Activated T-cell treated with anti-CD3 and anti-CD28 coated beads for 1 hour (primary cell): ENCODE results near the gene KLF17.

ENCODE experiments used
- DNase-seq: peaks from one replicate; pipeline ENCODE4 v3.0.0-alpha.2; 2020; ENCODE audit warnings: low read depth

KLF17 gene

DNA sequence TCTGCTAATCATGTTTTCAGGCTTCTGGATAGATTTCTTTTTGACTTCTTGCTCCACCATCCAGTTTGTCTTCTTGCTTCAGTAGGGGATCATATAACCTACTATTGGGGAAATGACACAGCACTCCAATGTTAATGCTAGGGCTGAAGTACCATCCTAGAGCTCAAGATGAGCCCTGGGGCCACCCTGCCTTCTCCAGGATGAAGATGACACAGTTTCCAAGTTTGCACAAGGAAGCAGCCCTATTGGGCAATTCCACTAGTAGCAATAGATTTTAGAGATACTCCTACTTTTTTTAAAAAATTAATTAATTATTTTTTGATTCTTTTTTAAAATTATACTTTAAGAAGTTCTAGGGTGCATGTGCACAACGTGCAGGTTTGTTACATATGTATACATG, 34.1 kb downstream of the KLF17 start:
- no peak for DNase-seq

DNA sequence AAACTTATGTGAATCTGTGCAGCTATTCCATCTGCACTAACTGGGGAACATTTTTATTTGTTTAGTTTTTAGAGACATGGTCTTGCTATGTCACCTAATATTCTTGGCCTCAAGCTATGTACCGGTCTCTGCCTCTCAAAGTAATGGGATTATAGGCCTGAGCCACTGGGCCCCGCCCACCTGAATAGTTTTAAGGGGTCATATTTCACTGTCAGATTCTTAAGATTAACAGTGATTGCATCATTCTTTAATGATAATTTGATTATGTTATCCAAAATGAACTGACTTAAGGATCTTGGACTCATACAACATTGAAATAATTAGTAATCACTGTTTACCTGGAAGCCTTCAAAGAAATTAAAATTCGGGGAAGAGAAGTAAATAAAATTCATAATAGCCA, 35.4 kb downstream of the KLF17 start:
- DNase-seq: no peak

DNA sequence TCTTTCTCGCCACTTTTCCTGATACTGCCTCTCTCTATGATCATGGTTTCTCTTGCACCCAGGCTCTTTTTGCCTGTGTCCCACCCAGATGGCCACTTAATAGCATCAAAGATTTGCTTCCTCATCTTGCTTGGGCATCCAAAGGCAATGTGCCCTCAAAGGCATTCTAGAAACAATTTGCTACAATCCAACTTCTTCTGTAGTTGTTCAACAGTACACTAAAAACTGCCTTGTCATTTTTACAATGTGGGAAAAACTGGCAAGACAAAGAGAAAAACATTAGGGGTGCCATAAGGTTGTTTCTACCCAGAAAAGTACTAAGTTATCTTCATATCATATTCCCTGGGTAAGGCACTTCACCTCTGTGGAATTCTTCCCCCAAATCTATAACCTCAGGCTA, 39.3 kb downstream of the KLF17 start:
- no peak for DNase-seq

DNA sequence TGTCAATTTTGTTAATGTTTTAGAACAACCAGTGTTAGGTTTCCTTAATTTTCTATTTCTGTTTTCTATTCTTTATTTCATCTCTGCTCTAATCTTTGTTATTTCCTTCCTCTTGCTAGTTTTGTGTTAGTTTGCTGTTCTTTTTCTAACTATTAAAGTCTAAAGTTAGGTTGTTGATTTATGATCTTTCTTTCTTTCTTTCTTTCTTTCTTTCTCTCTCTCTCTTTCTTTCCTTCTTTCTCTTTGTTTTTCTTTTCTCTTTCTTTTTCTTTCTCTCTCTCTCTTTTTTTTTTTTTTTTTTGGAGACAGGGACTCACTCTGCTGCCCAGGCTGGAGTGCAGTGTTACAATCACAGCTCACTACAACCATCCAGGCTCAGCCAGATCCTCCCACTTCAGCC, 40.2 kb downstream of the KLF17 start:
- no peak for DNase-seq

DNA sequence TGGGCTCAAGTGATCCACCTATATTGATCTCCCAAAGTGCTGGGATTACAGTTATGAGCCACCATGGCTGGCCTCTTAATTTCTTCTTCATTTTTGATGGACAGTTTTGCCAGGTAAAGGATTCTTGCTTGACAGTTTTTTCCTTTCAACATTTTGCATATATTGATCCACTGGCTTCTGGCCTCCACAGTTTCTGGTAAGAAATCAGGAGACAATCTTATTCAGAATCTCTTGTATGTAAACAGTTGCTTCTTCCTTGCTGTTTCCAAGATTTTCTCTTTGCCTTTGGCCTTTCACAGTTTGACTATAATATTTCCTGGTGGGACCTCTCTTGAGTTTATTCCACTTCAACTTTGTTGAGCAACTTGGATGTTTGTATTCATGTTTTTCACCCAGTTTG, 42.9 kb downstream of the KLF17 start:
- no peak for DNase-seq

DNA sequence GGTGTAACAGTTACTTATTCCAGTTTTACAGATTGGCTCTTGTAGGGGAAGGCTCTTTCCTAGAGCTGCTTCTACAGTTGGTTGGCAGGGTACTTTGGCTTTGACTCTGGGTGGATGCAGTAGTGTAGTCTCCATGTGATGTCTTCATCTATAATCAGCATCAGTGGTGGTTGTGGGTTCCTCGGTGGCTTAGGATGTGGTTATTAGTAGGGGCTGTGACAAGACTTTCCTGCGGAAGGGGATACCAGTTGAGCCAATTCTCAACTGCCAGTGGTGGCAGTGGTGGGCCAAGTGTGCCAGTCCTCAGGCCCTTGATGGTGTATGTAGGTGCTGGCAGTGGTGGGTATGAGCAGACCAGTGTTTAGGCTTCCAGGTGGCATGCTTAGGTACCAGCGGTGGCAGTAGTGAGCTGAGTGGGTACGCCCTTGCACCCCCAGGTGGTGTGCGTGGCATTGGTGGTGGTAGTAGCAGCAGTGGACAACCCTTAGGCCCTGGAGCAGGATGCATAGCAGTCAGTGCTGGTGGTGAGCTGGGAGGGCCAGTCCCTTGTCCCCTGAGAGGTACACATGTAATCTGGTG, 50.0 kb downstream of the KLF17 start:
- no peak for DNase-seq

DNA sequence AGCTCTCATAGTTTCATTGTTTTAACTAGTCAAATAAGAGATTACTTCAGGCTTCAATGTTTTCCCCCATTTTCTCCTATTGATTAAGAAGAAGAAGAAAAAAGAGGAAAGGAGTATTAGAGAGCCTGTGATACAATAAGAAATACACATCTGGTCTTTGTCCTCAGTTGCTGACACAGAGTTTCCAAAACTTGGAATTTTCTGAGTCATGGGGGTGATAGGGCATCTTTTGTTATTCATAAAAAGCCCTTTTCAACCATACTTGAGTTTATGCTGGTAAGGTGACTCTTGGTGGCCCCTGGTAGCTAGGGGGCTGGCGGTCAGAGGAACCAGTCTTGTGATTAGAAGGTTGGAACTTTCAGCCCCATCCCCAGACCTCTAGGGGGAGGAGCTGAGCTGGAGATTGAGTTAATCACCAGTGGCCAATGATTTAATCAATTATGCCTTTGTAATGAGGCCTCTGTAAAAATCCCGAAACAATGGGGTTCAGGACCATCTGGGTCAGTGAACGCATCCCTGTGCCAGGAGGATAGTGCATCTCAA, 51.7 kb downstream of the KLF17 start:
- no peak for DNase-seq

DNA sequence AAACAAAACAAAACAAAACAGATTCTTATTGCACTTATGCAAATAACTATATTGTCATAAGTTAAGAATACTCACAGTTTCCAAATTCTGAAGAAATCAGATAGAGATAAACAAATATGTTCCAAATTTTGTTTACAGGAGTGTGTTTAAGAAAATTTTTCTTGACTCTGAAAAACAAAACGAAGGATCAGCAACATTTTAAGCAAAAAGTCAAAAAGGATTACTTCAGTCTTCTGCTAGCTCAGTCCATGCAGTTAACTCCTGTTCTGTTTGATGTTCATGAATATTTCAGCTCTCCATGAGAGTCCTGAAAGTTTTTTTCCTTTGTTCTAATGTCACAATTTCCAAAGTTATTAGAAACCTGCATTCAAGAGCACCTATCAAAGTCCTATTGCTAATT, 56.0 kb downstream of the KLF17 start:
- DNase-seq: no peak
